ENCODE results near the gene DZIP1.

Gene DZIP1

GRCh38 chr13:95643571-95643935, 953 bp downstream of the DZIP1 start:
- no peak for DNase-seq

DNA sequence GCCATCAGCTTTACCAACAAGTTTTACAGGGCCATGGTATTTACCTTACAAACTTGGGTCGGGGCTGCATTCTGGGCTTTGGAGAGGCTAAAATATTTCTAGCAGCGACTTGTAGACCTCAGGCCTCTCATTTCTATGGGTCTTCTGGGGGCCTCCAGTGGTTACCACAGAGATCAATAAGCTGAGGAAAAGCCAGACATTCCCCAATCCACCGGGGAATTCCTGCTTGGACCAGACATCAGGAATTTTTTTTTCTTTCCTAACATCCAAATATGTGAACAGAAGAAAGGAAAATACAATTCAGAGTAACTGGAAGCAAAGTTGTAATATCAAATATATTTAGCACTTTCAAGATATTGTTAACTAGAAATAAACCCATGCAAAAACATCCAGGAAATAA, 1.5 kb downstream of the DZIP1 start:
- DNase-seq, result no peak

- no peak for DNase-seq
Measured at GRCh38 chr13:95642028-95642621, 2.4 kb downstream of the DZIP1 start.

- no peak for DNase-seq
Measured at GRCh38 chr13:95641291-95642027, 3.0 kb downstream of the DZIP1 start.

- no peak for DNase-seq
Measured at GRCh38 chr13:95636853-95637252, 7.7 kb downstream of the DZIP1 start.

- DNase-seq, result no peak
Measured at GRCh38 chr13:95630593-95630992, 13.9 kb downstream of the DZIP1 start.

DNA sequence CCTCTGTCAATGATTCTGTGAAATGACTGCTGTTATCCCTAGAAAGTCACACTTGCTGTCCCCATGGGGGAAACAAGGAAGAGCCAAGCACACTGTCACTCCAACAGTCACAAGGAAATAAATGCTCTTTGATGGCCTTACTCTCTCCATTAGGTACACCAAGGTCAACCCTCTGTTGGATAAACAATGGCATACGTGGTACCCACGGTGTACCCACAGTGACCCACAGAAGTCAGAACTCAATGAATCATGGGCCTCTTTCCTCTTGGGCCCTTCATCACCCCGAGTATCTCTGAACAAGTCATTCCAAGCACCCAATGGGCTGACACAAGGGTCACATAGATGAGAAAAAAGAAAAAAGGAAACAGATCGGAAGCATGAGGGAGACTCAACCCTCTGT, 15.4 kb downstream of the DZIP1 start:
- no peak for DNase-seq

GRCh38 chr13:95628488-95628887, 16.0 kb downstream of the DZIP1 start:
- DNase-seq, result no peak

- DNase-seq, result no peak
Measured at GRCh38 chr13:95627590-95627989, 16.9 kb downstream of the DZIP1 start.

- DNase-seq, result no peak
Measured at GRCh38 chr13:95626768-95627167, 17.7 kb downstream of the DZIP1 start.

DNA sequence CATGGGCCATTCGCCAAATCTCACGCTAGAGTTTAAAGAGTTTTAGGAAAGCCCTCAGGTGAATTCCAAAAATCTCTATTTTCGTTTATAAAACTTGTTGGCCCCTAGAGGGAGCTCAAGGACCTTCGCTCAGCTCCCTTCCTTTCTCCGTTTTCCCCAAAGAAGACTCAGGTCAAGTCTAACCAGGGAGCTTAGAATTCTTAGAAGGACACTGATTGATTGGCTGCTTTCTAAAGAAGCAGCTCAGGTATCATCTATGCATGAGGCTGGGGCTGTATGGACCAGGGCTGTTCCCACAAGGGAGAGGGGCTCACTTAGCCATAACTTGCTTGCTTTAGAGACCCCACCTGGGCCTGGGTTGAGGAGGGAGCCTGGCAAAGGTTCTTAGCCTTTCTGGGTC, 20.5 kb downstream of the DZIP1 start:
- peak; percentile 61 to 68 for DNase-seq

DNA sequence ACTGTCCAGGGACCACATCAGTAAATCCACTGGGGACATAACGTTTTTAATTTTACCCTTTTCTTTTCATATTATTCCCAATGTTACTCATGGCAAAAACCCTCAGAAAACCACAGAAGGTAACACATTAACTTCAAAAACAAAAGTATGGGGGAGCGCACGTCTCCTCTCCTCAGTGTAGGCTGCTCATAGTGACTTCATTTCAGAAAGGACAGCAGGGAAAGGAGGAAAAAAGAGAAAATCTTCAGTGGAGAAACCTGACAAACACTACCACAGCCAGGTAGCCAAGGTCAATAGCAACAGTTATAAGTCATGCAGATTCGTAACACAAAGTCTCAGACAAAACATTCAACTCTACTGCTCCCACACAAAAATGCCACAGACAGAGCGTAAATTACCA, 21.4 kb downstream of the DZIP1 start:
- DNase-seq, result no peak

GRCh38 chr13:95620825-95621498, 23.5 kb downstream of the DZIP1 start:
- DNase-seq, result no peak

DNA sequence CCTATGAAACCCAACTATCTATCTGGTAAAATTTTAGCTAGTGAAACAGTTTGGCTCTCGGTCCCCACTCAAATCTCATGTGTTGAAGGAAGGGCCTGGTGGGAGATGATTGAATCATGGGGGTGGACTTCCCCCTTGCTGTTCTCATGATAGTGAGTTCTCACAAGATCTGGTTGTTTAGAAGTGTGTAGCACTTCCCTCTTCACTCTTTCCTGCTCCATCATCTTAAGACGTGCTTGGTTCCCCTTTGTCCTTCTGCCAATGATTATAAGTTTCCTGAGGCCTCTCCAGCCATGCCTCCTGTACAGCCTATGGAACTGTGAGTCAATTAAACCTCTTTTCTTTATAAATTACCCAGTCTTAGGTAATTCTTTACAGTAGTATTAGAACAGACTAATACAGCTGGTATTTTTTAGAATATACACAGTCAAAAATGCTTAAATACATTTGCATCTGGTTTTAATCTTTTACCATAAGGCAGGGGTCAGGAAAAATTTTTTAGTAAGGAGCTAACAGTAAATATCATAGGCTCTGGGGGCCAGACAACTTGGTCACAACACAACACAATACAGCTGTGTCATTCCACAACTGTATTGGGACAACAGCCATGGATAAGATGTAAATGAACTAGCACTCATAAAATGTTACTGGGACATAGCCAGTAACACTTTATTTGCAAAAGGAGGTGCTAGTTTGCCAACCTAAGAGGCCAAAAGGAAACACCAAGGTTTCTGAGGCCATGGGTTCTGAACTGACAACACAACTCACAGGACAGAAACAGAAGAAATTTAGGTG, 24.3 kb downstream of the DZIP1 start:
- peak in 1 of 2 experiments; percentile 3 for DNase-seq

DNA sequence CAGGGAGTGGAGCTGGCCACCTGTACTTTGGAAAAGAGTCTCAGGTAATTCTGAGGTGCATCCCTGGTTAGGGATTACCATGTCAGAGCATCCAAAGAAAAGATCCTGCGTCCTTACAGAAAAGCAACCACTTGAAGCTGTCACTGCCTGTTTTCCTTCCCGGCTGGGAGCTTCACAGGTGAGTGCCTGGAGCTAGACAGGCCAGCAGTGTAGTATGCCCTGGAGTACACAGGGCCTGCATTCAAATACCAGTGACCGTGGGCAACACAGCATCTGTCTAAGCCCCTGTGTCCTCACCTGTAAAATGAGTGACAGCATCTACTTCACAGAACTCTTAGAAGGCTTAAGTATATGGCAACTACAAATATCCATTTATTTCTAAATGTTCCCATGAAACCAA, 29.0 kb downstream of the DZIP1 start:
- DNase-seq, result no peak

DNA sequence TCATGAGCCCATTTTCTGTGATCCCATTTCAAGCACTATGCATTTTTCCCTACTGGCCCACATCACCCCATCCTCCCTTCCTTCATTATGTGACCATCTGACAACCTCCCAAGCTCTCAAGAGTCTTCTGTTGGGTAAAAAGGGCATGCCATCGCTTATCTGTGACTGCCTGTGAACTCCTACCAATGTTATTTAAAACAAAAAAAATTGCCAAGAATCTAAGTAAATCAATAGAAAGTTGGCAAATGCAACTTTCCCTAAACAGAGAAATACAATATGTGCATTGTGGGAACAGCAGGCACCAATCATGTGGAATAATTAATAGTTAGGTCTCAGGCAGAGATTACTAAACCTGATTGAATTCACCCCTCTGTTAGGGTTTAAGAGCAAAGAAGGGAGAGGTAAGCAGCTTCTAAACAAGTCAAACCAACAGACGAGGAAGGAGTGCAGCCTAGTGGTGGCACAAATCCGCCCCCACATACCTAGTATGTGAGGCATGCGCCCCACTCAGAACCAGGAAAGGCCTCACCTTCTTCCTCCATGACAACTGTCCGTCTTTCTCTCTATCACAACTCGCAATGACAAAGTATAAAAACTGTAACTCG, 29.8 kb downstream of the DZIP1 start:
- no peak for DNase-seq

DNA sequence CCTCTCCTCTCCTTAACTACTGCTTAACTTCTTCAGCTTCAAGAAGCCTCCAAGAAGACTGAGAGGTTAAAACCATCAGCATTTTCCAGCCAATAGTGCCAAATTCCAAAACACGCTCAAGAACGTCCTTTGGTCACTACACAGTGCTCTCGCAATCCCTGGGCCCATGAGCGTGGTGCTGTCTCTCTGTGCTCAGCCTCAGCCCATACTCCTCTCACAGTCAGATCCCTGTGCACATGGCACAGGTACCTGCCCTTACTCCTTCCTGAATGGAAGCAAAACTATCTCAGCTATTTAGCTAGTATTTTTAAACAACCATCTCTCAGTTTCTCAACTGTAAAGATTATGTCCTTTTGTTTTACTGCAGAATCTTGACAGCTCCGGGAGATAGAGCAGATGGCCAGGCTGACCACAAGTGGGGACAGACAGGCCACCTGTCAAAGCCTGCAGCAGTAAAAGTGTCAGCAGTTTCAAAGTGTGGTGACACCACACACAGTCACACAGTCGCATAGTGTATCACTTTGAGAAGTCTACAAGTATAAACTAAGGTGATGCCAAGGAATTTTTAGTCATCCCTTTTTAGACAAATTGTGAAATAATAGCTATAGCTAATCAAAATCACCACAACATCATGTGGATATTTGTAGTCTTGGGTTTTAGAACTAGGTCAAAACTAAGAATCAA, 35.7 kb downstream of the DZIP1 start:
- no peak for DNase-seq

- DNase-seq, result no peak
Measured at GRCh38 chr13:95607366-95607765, 37.1 kb downstream of the DZIP1 start.

DNA sequence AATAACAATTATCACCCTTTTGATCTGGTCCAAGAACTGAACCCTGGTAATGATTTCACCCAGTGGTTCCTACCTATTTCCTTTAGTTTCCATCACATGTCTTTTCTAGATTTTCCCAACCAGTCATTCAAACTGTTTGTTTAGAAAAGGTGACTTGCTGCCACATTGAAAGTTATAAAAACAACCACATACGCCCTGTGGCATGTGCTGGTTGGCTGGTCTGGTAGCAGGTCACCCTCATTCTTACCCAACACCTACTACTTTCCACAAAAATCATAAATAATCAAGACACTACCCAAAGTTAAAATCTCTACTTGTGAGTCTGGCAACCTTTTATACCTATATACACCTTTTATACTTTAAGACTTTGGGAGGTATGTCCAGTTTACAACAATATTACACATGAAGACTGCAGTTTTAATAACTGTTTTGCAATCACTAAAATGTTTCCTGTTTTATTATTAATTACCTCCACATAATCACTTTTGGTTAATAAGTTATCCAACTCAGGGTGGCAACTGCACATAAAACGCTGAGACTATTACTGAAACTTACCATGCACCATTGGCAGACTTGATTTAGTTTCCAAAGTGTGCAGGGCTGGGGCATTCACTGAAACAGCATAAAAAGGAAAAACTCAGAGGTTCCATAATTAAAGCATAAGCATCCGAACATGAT, 38.9 kb downstream of the DZIP1 start:
- DNase-seq, result no peak

GRCh38 chr13:95604556-95604915, 40.0 kb downstream of the DZIP1 start:
- no peak for DNase-seq

GRCh38 chr13:95603887-95604555, 40.5 kb downstream of the DZIP1 start:
- DNase-seq, result no peak

Data from AML-193 (cell line).